SK-N-MC (cell line): ENCODE measurements around the gene PGM2.

Source experiments
- DNase-seq: peaks from one replicate; pipeline ENCODE4 v3.0.0-alpha.2; 2011; ENCODE audit warnings: low read depth, low spot score
- H3K27ac ChIP-seq: fragments of 200-600 bp; sonication (generic); 2 replicates; pipeline ENCODE4 v1.5.1; 2016; ENCODE audit warnings: mixed run types
- H3K36me3 ChIP-seq: fragments of 200-600 bp; sonication (generic); 2 replicates; pipeline ENCODE4 v1.6.1; 2017; ENCODE audit warnings: antibody characterized with exemption, low read length, mixed read lengths; ENCODE audit not compliant: insufficient read depth
- H3K4me3 ChIP-seq: fragments of 200-600 bp; sonication (generic); 2 replicates; pipeline ENCODE4 v1.5.1; 2016
- H3K9ac ChIP-seq: fragments of 200-600 bp; sonication (generic); 2 replicates; pipeline ENCODE4 v1.8.0; 2017; ENCODE audit warnings: mixed run types, mixed read lengths; ENCODE audit not compliant: insufficient read length
- H3K9me3 ChIP-seq: fragments of 200-600 bp; sonication (generic); 2 replicates; pipeline ENCODE4 v1.6.1; 2017; ENCODE audit warnings: low read depth, mild to moderate bottlenecking, antibody characterized with exemption, low read length, moderate library complexity, mixed read lengths
- EZH2 ChIP-seq: fragments of 200-600 bp; sonication (generic); IDR thresholded peaks from one replicate; pipeline ENCODE4 v1.6.1; 2017; ENCODE audit warnings: antibody characterized with exemption
- FOXP2 ChIP-seq: optimal IDR thresholded peaks from 2 replicates; pipeline ENCODE3; 2011; ENCODE audit warnings: mild to moderate bottlenecking, moderate library complexity; ENCODE audit not compliant: insufficient read depth; ENCODE audit errors: extremely low read length, control extremely low read depth
- POLR2AphosphoS5 ChIP-seq: IDR thresholded peaks from 2 replicates; pipeline ENCODE4 v1.6.1; 2012; ENCODE audit warnings: mild to moderate bottlenecking, low read depth, low read length, borderline replicate concordance

Gene PGM2

DNA sequence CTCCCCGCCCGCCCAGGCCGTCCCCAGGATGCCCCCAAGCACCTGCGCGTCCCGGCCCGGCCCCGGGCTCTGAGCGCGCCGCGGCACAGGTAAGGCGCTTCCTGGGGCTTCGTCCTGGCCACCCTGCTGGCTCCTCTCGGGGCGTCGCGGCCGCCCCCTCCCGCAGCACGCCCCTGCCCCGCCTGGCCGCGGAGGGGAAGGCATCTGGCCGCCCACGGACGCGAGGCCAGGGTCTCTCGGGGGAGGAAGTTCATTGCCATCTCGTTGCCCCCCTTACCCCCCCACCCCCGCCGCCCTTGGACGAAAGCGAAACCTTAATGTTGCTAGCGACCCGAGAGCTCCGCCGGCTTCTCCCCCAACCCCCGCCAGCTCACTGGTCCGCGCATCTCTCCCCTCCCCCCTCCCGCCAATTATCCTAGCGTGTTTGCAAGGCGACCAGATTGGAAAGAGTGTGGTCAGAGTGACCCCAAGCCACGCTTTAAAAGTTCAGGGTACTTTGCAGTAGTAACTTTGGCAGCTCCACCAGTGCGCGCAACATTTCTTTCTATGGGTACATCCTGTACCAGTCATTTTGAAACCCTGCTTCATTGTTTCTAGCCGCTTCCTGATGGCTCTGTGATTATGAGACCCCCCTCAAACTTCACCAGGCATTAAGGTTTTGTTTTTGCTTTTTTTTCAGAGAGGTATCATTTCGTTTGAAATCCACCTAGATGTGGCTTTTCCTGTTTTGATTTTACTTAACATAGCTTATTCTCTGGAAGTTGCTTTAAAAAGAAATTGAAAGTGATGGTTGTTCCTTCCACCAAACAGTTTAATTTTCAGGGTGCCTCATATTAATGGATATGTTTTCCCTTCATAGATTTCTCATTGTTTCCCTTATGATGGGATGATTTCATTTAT is 65.0 kb downstream of the PGM2 start:
- Histone ChIP-seq H3K36me3 (no peaks in the 10 kb centered on the region), H3K4me3 (peak overlapping the region; percentile 68), H3K9me3 (no peaks in the 10 kb centered on the region), H3K27ac (no peak overlapping the region), H3K9ac (no peak overlapping the region)
- TF ChIP-seq POLR2AphosphoS5 (no peak), FOXP2 (no peak), EZH2 (no peak)
- no peak for DNase-seq

GRCh38 chr4:37892641-37893040 is 66.2 kb downstream of the PGM2 start:
- Histone ChIP-seq H3K4me3 (no peak overlapping the region), H3K27ac (no peak overlapping the region), H3K9me3 (no peaks in the 10 kb centered on the region), H3K9ac (no peak overlapping the region), H3K36me3 (no peaks in the 10 kb centered on the region)
- TF ChIP-seq FOXP2 = no peak
- no peak for TF ChIP-seq EZH2
- TF ChIP-seq POLR2AphosphoS5 = no peak
- no peak for DNase-seq

DNA sequence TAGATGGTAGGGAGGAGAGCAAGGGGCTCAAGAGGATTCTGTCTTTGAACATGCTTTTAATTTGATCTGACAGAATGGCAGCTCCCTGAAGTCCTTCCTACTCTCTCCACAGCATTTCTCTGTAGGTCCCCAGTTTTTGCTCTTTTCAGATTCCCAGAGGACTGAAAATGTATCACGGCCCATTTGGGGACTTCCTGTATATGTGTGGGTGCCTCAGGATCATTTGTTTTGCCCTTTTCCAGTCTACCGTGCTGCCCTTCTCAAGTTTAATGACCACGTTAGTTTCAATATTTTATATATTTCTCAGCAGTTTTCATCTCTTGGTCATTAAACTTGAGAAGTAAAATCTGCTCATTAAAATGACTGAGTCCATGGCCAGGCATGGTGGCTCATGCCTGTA is 66.7 kb downstream of the PGM2 start:
- no peaks in the 10 kb centered on the region for H3K36me3 ChIP-seq
- TF ChIP-seq FOXP2 = no peak
- TF ChIP-seq EZH2 = no peak
- no peak for TF ChIP-seq POLR2AphosphoS5
- H3K4me3 ChIP-seq = no peak overlapping the region
- DNase-seq = no peak
- H3K9me3 ChIP-seq = no peaks in the 10 kb centered on the region
- no peak overlapping the region for H3K27ac ChIP-seq
- no peak overlapping the region for H3K9ac ChIP-seq

DNA sequence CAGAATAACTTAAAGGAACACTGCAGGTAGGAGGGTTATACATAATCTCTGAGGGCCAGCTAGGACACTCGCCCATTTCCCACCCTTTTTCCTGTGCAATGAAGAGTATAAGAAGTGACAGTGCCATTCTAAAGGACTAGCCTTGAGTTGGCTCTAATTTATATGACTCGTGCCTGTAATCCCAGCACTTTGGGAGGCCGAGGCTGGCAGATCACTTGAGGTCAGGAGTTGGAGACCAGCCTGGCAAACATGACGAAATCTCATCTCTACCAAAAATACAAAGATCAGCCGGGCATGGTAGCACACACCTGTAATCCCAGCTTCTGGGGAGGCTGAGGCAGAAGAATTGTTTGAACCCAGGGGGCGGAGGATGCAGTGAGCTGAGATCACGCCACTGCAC is 68.8 kb downstream of the PGM2 start:
- H3K4me3 ChIP-seq = no peak overlapping the region
- no peak for DNase-seq

DNA sequence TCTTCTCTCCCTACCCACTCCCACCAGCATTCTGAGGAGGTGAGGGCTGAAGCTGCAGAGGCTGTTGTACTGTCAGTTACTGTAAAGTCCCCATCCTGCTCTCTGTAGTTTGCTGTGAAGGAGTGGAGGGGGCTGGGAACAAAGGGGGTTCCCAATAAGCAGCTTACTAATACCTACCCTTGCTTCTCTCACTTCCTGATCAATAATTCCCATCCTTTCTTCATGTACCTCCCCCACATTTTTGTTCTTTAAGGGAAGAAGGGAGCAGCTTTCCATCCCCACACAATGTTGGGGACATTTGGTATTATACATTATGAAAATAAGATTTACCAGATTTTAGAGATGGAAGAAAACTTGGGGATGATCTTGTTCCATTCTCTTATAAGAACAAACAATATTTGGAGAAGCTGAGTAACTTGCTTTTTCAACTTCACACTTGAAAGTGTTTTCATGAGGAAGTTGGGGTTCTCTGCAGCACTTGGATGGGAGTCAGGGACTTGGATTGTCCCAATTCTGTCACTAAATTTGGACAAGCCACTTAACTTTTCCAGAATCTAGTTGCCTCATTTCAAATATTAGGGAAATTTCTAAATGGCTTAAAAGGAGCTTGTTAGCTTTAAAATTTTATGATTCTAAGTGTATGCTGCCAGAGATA is 69.8 kb downstream of the PGM2 start:
- TF ChIP-seq EZH2 (no peak), FOXP2 (no peak), POLR2AphosphoS5 (no peak)
- H3K27ac ChIP-seq = no peak overlapping the region
- H3K9ac ChIP-seq = no peak overlapping the region
- H3K9me3 ChIP-seq = no peaks in the 10 kb centered on the region
- no peak overlapping the region for H3K4me3 ChIP-seq
- no peaks in the 10 kb centered on the region for H3K36me3 ChIP-seq
- no peak for DNase-seq

More for the DNA sequence above, 68.8 kb downstream of the PGM2 start:
- Histone ChIP-seq H3K27ac (no peak overlapping the region), H3K9me3 (no peaks in the 10 kb centered on the region), H3K36me3 (no peaks in the 10 kb centered on the region), H3K9ac (no peak overlapping the region)
- TF ChIP-seq FOXP2 = no peak
- TF ChIP-seq POLR2AphosphoS5 = no peak
- no peak for TF ChIP-seq EZH2

- DNase-seq = no peak
- Histone ChIP-seq H3K36me3 (no peaks in the 10 kb centered on the region), H3K27ac (no peak overlapping the region), H3K4me3 (no peak overlapping the region), H3K9me3 (no peaks in the 10 kb centered on the region), H3K9ac (no peak overlapping the region)
- TF ChIP-seq EZH2 = no peak
- no peak for TF ChIP-seq POLR2AphosphoS5
- no peak for TF ChIP-seq FOXP2
Measured at GRCh38 chr4:37902212-37902611, 75.7 kb downstream of the PGM2 start.

DNA sequence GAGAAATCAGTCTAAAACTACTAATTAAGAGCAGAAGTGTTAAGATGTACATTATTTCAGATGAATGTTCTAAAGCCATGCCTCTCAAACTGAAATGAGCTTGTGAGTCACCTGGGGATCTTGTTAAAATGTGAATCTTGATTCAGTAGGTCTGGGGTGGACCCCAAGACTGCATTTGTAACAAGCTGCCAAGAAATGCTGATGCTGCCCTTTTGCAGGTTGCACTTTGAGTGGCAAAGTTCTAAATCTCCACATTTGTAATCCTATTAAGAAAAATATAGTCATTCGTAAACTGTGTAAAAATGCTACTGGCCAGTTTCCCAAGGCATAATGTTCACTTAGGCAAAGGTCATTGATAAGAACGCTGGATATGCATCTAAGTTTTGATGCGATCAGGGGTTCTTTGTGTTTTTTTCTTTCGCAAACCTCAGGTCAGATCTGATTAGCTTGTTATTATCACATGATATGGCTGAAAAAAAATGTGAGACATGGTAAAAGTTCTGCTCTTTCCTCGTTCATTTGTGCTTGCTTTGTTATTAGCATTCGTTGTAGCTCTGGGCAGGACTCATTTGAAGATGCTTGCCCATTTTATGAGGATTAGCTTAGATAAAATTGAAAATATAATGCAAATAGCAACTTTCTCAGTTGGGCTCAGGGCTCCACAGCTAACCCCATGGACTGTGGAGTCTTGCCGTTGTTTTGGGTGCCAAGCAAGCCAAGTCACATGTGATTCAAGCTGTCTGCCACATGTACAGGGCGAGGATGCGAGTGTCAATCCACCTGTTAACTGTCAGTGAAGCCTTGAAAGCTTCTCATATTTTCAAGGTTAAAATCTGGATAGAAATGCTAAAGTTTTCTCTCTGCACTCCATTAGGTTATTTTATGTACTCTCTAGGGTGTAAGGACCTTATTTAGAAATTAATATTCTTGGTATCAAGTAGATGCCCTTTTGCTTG is 76.5 kb downstream of the PGM2 start:
- Histone ChIP-seq H3K9ac (no peak overlapping the region), H3K9me3 (no peaks in the 10 kb centered on the region), H3K27ac (no peak overlapping the region), H3K4me3 (no peak overlapping the region), H3K36me3 (no peaks in the 10 kb centered on the region)
- TF ChIP-seq FOXP2 = no peak
- TF ChIP-seq EZH2 = no peak
- TF ChIP-seq POLR2AphosphoS5 = no peak
- DNase-seq = no peak
